Calu3 (cell line): ENCODE measurements around the gene DNASE1L2. TPM values are rescaled to one million over a fixed set of nuclear protein-coding genes. Genes with fewer than 3 reads are reported as not detected.

Experiments used
- BruUV-seq: library from RNA; stranded (reverse); fragments of 400-500 nt; replicated peaks from 2 replicates; lab custom pipeline; 2021; lab: Mats Ljungman, UMichigan
- CTCF ChIA-PET: fragments of 300-600 bp; sonication (Branson Sonifier 250); formaldehyde crosslinking; loops from one replicate; lab custom pipeline; 2022; ENCODE audit warnings: antibody characterized with exemption; lab: Charles Lee
- DNase-seq: peaks from one replicate; pipeline ENCODE4 v3.0.0; 2022
- H3K27ac Mint-ChIP-seq: one replicate; pipeline ENCODE4 v1.8.0; 2022; ENCODE audit warnings: mixed read lengths; ENCODE audit not compliant: unreplicated experiment
- H3K27me3 Mint-ChIP-seq: one replicate; pipeline ENCODE4 v1.8.0; 2022; ENCODE audit warnings: mixed read lengths; ENCODE audit not compliant: unreplicated experiment
- H3K36me3 Mint-ChIP-seq: one replicate; pipeline ENCODE4 v1.8.0; 2022; ENCODE audit warnings: mild to moderate bottlenecking, moderate library complexity, mixed read lengths; ENCODE audit not compliant: insufficient read depth, unreplicated experiment
- H3K4me1 Mint-ChIP-seq: one replicate; pipeline ENCODE4 v1.8.0; 2022; ENCODE audit warnings: mild to moderate bottlenecking, low read depth, mixed read lengths; ENCODE audit not compliant: unreplicated experiment
- H3K4me3 Mint-ChIP-seq: one replicate; pipeline ENCODE4 v1.8.0; 2022; ENCODE audit warnings: mild to moderate bottlenecking, low read depth, moderate library complexity, mixed read lengths; ENCODE audit not compliant: unreplicated experiment
- H3K9me3 Mint-ChIP-seq: one replicate; pipeline ENCODE4 v1.8.0; 2022; ENCODE audit warnings: low read depth, mixed read lengths; ENCODE audit not compliant: unreplicated experiment
- CTCF ChIP-seq: fragments of 200-600 bp; IDR thresholded peaks from one replicate; pipeline ENCODE4 v1.8.0; 2022; ENCODE audit warnings: antibody characterized with exemption; ENCODE audit not compliant: unreplicated experiment
- intact Hi-C: fragments of 100-400 bp; cut with micrococcal nuclease; formaldehyde crosslinking; loops from one replicate; pipeline ENCODE4 v1.10.0; 2022; ENCODE audit not compliant: unreplicated experiment
- total RNA-seq: library from RNA; stranded (reverse); gene quantifications from 2 replicates; pipeline ENCODE4 v1.2.3, GENCODE V29; 2022

The DNASE1L2 gene
- total RNA-seq, 1 experiment from 2014 or later: 5.7 TPM

DNA sequence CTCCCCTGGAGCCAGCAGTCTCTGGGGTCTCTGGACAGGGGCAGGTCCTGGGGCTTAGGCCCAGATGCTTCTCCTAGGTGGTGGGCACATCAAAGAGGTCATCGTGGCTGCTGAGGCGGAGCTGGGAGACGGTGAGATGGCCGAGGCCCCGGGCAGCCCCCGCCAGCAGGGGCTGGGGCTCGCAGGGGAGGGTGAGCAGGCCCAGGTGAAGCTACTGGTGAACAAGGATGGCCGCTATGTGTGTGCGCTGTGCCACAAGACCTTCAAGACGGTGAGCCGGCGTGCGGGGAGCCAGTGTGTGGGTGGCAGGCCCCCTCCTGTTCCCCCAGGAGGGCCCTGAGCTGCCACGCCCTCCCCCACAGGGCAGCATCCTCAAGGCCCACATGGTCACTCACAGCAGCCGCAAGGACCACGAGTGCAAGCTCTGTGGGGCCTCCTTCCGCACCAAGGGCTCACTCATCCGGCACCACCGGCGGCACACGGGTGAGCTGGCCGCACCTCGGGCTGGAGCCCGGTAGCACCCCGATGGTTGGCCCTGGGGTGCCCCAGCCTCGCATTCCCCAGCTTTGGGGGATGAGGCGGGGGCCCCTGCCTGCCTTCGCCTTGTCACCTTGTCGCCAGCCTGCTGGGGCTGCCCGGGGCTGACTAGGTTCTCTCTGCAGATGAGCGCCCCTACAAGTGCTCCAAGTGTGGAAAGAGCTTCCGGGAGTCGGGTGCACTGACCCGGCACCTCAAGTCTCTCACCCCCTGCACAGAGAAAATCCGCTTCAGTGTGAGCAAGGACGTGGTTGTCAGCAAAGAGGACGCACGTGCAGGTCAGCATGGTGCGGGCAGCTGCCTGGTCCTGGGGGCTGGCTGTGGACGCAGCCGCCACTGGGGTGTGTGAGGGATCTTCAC lies 3.9 kb upstream of the DNASE1L2 start:
- intact Hi-C loops: no loop called here
- Mint-ChIP-seq H3K27ac (no peak overlapping the region), H3K4me1 (peaks cover 8% of the 10 kb centered on the region), H3K9me3 (no peaks in the 10 kb centered on the region), H3K36me3 (peaks cover 72% of the 10 kb centered on the region), H3K27me3 (no peaks in the 10 kb centered on the region), H3K4me3 (no peak overlapping the region)
- no peak for TF ChIP-seq CTCF
- CTCF ChIA-PET: interaction anchor here (0.6 kb wide), 1 partner anchor 522 kb away, joined by 4 read pairs; no protein-coding TSS in a partner anchor
- DNase-seq: no peak
- BruUV-seq: no TSS peak

DNA sequence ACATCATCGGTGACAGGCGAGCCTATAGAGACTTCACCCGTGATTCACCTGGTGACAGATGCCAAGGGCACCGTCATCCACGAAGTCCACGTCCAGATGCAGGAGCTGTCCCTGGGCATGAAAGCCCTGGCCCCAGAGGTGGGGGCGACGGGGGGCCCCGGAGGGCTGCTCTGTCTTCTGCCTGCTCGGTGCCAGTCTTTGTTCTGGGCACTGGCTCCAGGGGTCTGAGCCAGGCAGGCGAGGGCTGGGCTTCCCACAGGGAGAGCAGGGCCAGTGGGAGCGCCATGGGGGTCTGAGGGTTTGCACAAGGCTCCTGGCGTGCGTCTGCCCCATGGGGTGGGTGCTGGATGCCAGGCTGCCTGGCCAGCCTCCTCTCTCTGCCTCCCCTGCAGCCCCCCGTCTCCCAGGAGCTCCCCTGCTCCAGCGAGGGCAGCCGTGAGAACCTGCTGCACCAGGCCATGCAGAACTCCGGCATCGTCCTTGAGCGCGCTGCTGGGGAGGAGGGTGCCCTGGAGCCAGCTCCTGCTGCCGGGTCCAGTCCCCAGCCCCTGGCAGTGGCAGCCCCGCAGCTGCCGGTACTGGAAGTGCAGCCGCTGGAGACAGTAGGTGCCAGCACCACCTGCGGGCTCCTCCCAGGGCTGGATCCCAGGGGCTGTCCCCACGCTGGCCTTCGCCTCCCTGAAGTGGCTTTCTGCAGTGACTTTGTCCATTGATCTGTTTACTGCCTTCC lies 3.0 kb upstream of the DNASE1L2 start:
- CTCF ChIA-PET: interaction anchor here (0.6 kb wide), 2 partner anchors 15 to 521 kb away, joined by 4 to 5 read pairs; no protein-coding TSS in a partner anchor
- H3K36me3 Mint-ChIP-seq: peaks cover 67% of the 10 kb centered on the region
- no peak overlapping the region for H3K4me3 Mint-ChIP-seq
- no peak for TF ChIP-seq CTCF
- no TSS peak for BruUV-seq
- peaks cover 8% of the 10 kb centered on the region for H3K4me1 Mint-ChIP-seq
- DNase-seq: no peak
- H3K9me3 Mint-ChIP-seq: no peaks in the 10 kb centered on the region
- intact Hi-C loops: no loop called here
- H3K27me3 Mint-ChIP-seq: no peaks in the 10 kb centered on the region
- peak overlapping the region; percentile 61 for H3K27ac Mint-ChIP-seq

GRCh38 chr16:2233872-2234812 lies 2.1 kb upstream of the DNASE1L2 start:
- CTCF ChIA-PET: no interaction called here
- no peaks in the 10 kb centered on the region for H3K9me3 Mint-ChIP-seq
- peaks cover 72% of the 10 kb centered on the region for H3K36me3 Mint-ChIP-seq
- H3K4me3 Mint-ChIP-seq: no peak overlapping the region
- H3K4me1 Mint-ChIP-seq: peaks cover 8% of the 10 kb centered on the region
- no peak for DNase-seq
- TF ChIP-seq CTCF: no peak
- BruUV-seq: no TSS peak
- peak overlapping the region; percentile 61 for H3K27ac Mint-ChIP-seq
- intact Hi-C loops: no loop called here
- H3K27me3 Mint-ChIP-seq: no peaks in the 10 kb centered on the region

GRCh38 chr16:2234813-2235170 lies 1.5 kb upstream of the DNASE1L2 start:
- intact Hi-C loops: no loop called here
- H3K27ac Mint-ChIP-seq: no peak overlapping the region
- H3K36me3 Mint-ChIP-seq: peaks cover 72% of the 10 kb centered on the region
- H3K4me1 Mint-ChIP-seq: peaks cover 8% of the 10 kb centered on the region
- H3K27me3 Mint-ChIP-seq: no peaks in the 10 kb centered on the region
- peak overlapping the region; percentile 32 for H3K4me3 Mint-ChIP-seq
- no peaks in the 10 kb centered on the region for H3K9me3 Mint-ChIP-seq
- no TSS peak for BruUV-seq
- CTCF ChIA-PET: no interaction called here
- DNase-seq: no peak
- TF ChIP-seq CTCF: no peak
